SH-SY5Y (cell line): ENCODE measurements around the gene CKAP5.

Experiments used
- GATA2 ChIP-seq: IDR thresholded peaks from 2 replicates; pipeline ENCODE4 v1.6.1; 2011; ENCODE audit warnings: mild to moderate bottlenecking, low read depth, low read length
- GATA3 ChIP-seq: IDR thresholded peaks from 2 replicates; pipeline ENCODE4 v1.6.1; 2011; ENCODE audit warnings: low read depth, mild to moderate bottlenecking, low read length, moderate library complexity

The CKAP5 gene

GRCh38 chr11:46762248-46762647, 83.8 kb downstream of the CKAP5 start:
- TF ChIP-seq GATA2 (no peak), GATA3 (no peak)

- TF ChIP-seq GATA3 = no peak
- TF ChIP-seq GATA2 = no peak
These were observed 84.3 kb downstream of the CKAP5 start for GRCh38 chr11:46761807-46762206.

- TF ChIP-seq GATA3 = no peak
- TF ChIP-seq GATA2 = no peak
These were observed 85.5 kb downstream of the CKAP5 start for GRCh38 chr11:46760429-46761128.

- TF ChIP-seq GATA3 (no peak), GATA2 (no peak)
These were observed 86.9 kb downstream of the CKAP5 start for GRCh38 chr11:46759196-46759595.

- TF ChIP-seq GATA2 = no peak
- TF ChIP-seq GATA3 = no peak
These were observed 90.1 kb downstream of the CKAP5 start for GRCh38 chr11:46755962-46756361.

GRCh38 chr11:46747150-46747549, 98.9 kb downstream of the CKAP5 start:
- no peak for TF ChIP-seq GATA2
- no peak for TF ChIP-seq GATA3

GRCh38 chr11:46745995-46746394, 100.1 kb downstream of the CKAP5 start:
- TF ChIP-seq GATA2 (no peak), GATA3 (no peak)

GRCh38 chr11:46745328-46745727, 100.8 kb downstream of the CKAP5 start:
- no peak for TF ChIP-seq GATA3

- TF ChIP-seq GATA2 (no peak), GATA3 (no peak)
These were observed 102.3 kb downstream of the CKAP5 start for GRCh38 chr11:46743693-46744339.

GRCh38 chr11:46743043-46743442, 103.0 kb downstream of the CKAP5 start:
- TF ChIP-seq GATA2 = no peak
- TF ChIP-seq GATA3 = no peak

- no peak for TF ChIP-seq GATA3
- TF ChIP-seq GATA2 = no peak
These were observed 104.2 kb downstream of the CKAP5 start for GRCh38 chr11:46741600-46742484.

GRCh38 chr11:46738887-46739286, 107.2 kb downstream of the CKAP5 start:
- no peak for TF ChIP-seq GATA3
- no peak for TF ChIP-seq GATA2

- no peak for TF ChIP-seq GATA2
- no peak for TF ChIP-seq GATA3
These were observed 108.4 kb downstream of the CKAP5 start for GRCh38 chr11:46737699-46738098.

GRCh38 chr11:46736615-46737014, 109.5 kb downstream of the CKAP5 start:
- TF ChIP-seq GATA3 (no peak), GATA2 (no peak)
